Dedifferentiated amniotic fluid mesenchymal stem cell (primary cell): ENCODE results near the gene GALNT17.

Experiments used
- DNase-seq: peaks from one replicate; pipeline ENCODE4 v3.0.0-alpha.2; 2016; ENCODE audit errors: extremely low spot score

Gene GALNT17

GRCh38 chr7:71457846-71458590, 326.1 kb downstream of the GALNT17 start:
- DNase-seq, result no peak

DNA sequence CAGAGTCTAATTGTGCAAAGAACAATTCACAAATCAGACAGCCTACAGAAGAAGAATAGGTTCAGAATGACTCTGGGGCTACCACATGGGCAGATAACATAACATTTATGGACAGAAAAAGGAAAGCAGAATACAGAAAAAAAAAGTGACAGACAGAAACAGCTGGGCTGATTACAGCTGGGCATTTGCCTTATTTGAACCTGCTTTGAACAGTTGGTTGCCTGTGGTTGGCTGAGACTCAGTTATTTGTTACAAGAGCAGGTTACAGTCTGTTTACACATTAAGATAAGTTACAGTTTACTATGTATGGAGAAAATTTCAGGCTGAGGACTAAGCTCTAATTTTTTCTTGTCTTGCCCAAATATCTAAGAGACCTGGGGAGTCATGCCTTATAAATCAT, 327.2 kb downstream of the GALNT17 start:
- DNase-seq, result no peak

- DNase-seq, result no peak
Observed at GRCh38 chr7:71461572-71461971, 329.6 kb downstream of the GALNT17 start.

GRCh38 chr7:71465741-71466189, 333.8 kb downstream of the GALNT17 start:
- DNase-seq, result no peak

- DNase-seq, result no peak
Observed at GRCh38 chr7:71466448-71467145, 334.7 kb downstream of the GALNT17 start.

- DNase-seq, result no peak
Observed at GRCh38 chr7:71470326-71470725, 338.4 kb downstream of the GALNT17 start.

DNA sequence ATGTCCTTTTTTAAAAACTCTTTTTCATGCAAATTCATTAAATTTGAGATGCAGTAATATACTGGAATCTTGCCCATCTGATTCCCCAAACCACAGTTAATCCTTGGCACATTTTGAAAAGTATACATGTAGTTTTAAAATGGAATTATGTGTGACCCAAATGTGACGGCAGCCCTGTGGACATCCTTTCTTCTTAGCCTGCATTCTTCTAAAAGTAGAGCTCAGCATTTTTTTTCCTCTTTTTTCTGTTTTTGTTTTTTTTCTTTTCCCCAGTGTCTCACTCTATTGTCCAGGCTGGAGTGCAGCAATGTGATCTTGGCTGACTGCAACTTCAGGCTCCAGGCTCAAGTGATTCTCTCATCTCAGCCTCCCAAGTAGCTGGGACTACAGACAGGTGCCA, 338.9 kb downstream of the GALNT17 start:
- no peak for DNase-seq

DNA sequence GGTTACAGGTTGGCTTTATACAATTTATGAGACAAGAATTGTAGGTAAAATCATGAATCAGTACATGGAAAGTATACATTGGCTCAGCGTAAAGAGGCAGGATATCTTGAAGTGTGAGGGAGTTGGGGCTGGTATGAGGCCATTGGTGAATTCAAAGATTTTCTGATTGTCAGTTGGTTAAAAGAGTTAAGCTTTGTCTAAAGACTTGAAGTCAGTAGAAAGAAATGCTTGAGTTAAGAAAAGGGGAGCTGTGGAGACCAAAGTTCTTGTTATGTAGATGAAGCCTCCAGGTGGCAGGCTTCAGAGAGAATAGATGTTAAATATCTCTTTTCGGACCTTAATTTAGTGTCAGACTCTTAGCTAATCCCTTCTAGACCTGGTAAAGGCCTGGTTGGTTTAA, 341.0 kb downstream of the GALNT17 start:
- DNase-seq, result no peak

DNA sequence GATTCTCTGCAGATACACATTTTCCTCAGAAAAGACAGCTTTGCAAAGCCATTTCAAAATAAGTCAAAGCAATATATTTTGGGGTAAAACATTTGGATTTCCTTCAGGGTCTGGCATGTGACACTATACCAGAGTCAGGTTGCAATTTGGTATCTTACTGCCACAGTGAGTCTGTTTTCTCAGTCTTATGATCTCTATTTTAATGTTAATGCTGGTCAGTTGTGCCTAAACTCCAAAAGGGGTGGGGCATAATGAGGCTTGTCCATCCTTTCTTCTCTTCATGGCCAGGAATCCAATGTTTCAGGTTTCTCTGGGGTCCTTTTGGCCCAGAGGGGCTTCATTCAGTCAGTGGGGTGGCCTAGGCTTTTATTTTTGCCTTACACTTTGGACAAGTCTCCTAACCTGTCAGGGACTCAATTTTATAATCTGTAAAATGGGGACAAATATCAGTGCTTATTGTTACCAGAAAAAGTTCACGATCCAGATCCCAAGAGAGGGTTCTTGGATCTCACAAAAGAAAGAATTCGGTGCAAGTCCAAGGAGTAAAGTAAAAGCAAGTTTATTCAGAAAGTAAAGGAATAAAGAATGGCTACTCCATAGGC, 341.5 kb downstream of the GALNT17 start:
- DNase-seq, result no peak

- no peak for DNase-seq
Observed at GRCh38 chr7:71477441-71477840, 345.5 kb downstream of the GALNT17 start.

- no peak for DNase-seq
Observed at GRCh38 chr7:71479231-71479630, 347.3 kb downstream of the GALNT17 start.

DNA sequence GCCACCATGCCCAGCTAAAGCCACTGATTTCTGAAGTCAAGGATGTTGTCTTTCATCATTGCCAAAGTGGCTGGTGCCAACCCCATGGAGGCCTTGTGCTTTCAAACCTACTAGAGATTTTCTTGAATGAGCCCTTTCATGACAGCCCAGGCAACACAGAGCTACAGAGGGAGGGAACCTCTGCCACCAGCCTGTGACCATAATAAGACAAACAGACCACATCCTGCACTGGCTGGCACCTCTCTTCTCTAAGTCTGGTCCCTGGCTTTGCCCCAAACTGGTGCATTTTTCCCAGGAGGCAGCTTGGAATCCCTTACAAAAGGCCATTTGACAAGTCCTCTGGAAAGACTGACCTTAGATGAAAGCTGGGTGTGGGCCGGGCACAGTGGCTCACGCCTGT, 348.8 kb downstream of the GALNT17 start:
- no peak for DNase-seq

GRCh38 chr7:71482284-71482683, 350.3 kb downstream of the GALNT17 start:
- DNase-seq, result no peak

DNA sequence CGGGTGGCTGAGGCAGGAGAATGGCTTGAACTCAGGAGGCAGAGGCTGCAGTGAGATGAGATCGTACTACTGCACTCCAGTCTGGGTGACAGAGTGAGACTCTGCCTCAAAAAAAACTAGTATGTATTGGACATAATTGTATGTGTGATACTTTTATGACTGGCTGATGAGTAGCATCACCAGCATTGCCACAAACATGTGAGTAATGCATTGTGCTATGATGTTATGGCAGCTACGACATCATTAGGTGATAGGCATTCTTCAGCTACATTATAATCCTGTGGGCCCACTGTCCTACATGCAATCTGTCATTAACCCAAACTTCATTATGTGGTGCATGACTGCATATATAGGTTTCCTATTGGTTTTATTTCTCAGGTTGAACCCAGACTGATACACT, 352.4 kb downstream of the GALNT17 start:
- no peak for DNase-seq

DNA sequence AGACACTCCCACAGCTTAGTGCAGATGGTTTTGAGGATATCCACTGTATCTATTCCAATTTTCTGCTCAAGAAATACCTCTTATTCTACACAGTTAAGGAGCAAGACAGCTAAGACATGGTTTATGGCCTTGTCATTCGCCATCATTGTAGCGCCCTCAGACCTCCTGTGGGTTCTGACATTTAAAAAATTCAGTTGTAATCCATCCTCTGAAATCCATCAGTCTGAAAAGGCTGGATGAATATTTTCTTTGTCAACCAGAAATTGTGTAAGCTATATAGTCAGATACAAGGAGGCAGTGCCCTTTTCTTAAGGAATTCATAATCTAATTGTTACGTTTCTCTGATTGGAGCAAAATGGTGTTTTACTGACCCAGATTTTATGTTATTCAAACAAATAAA, 353.6 kb downstream of the GALNT17 start:
- no peak for DNase-seq

- no peak for DNase-seq
Observed at GRCh38 chr7:71486414-71486813, 354.5 kb downstream of the GALNT17 start.

GRCh38 chr7:71486856-71487628, 355.1 kb downstream of the GALNT17 start:
- peak; percentile 25 for DNase-seq

GRCh38 chr7:71488308-71488707, 356.4 kb downstream of the GALNT17 start:
- DNase-seq, result no peak

GRCh38 chr7:71491336-71491735, 359.4 kb downstream of the GALNT17 start:
- DNase-seq, result no peak

GRCh38 chr7:71495828-71496227, 363.9 kb downstream of the GALNT17 start:
- DNase-seq, result no peak

DNA sequence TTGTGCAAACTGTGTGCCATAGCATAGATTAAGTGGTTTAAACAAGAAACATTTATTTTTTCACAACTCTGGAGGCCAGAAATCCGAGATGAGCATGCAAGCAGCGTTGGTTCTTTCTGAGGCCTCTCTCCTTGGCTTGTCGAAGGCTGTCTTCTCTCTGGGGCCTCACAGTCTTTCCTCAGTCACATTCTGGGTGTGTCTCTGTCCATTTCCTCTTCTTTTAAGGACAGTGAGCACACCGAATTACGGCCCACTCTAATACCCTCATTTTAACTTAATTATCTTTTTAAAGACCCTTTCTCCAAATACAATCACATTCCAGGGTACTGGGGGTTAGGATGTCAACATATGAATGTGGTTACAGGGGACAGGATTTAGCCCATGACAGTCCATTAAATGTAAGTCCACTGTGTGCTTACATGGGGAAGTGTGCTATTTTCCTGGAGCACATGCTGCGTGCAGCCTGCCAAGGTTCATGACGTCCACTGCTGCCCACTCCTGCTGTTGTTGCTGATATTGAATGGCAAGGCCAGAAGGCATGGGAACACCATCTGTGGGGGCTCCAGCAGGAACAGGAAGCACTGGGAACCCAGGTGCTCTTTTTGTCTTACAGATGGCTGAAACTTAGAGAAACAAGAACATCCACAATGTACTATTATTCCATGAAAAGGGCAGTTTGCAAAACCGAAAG, 365.5 kb downstream of the GALNT17 start:
- no peak for DNase-seq

GRCh38 chr7:71498381-71498780, 366.4 kb downstream of the GALNT17 start:
- no peak for DNase-seq
